Testis (tissue), 5 donors: ENCODE results near the gene PI4K2A. TPM values are rescaled to one million over a fixed set of nuclear protein-coding genes. Genes with fewer than 3 reads are reported as not detected.

ENCODE experiments used
- DNase-seq: peaks from one replicate; pipeline ENCODE4 v3.0.0-alpha.2; 2019
- H3K27ac ChIP-seq, 2 donors: fragments of 200-600 bp; sonication (generic); one replicate each; pipeline ENCODE4 v1.5.1; 2019
- H3K27me3 ChIP-seq: fragments of 200-600 bp; sonication (generic); one replicate; pipeline ENCODE4 v1.5.1; 2019
- H3K36me3 ChIP-seq: fragments of 200-600 bp; sonication (generic); one replicate; pipeline ENCODE4 v1.5.1; 2017; ENCODE audit warnings: low read depth; ENCODE audit errors: missing control alignments
- H3K4me1 ChIP-seq: fragments of 200-600 bp; sonication (generic); one replicate; pipeline ENCODE4 v1.5.1; 2019
- H3K4me3 ChIP-seq, 2 donors: fragments of 200-600 bp; sonication (generic); one replicate each; pipeline ENCODE4 v1.5.1; 2017 to 2019
- H3K9me3 ChIP-seq: fragments of 200-600 bp; sonication (generic); one replicate; pipeline ENCODE4 v1.5.1; 2017
- POLR2A ChIP-seq: fragments of 450-650 bp; IDR thresholded peaks from one replicate; pipeline ENCODE4 v1.6.1; 2017; ENCODE audit warnings: antibody characterized with exemption, mild to moderate bottlenecking, moderate library complexity
- WGBS, 2 donors: methylation state at CpG; one replicate each; pipeline ENCODE4 v1.1.5; 2018; 5-methylcytosine and 5-hydroxymethylcytosine counted together
- intact Hi-C: fragments of 100-400 bp; cut with DNase I; formaldehyde crosslinking; loops from one replicate; pipeline ENCODE4 v1.15.1; 2023; ENCODE audit warnings: low total_unique reads
- long read RNA-seq, 2 donors: transcript quantifications; one replicate each; lab custom pipeline, GENCODE V29; 2026
- polyA plus RNA-seq: library from polyadenylated mRNA; stranded (reverse); fragments of 350-450 nt; fragmentation: Illumina TruSeq; extraction: RNeasy Lipid Tissue Mini Kit (QIAGEN cat#74804); gene quantifications from one replicate; pipeline ENCODE4 v1.2.3, GENCODE V29; 2014; ENCODE audit warnings: low read depth, low replicate concordance; ENCODE audit not compliant: insufficient read depth
- total RNA-seq, 2 donors: library from RNA; depleted of rRNA; stranded (reverse); fragments of >200 nt; gene quantifications; one replicate each; pipeline ENCODE4 v1.2.3, GENCODE V29; 2016
- TF ChIP-seq, protein P1 (sequence below), 3 experiments: fragments of 450-650 bp in 2 of 3; fragments of 200-600 bp in 1 of 3; sonication (generic) in 1 of 3; IDR thresholded peaks; one replicate each; pipeline ENCODE4 v1.5.1; 2016 to 2019; ENCODE audit warnings: antibody characterized with exemption in 3 of 3, mild to moderate bottlenecking in 2 of 3, moderate library complexity in 1 of 3

PI4K2A gene
- total RNA-seq (10 to 100 TPM; 27.4 to 31.0 TPM), polyA plus RNA-seq (24.2 TPM)
- long read RNA-seq, donor 1, full-length matches to known transcripts: 17 of 67 reads
- long read RNA-seq, donor 1, partial matches to known transcripts: 5 of 67 reads
- long read RNA-seq, donor 1, other reads (novel, unspliced or antisense): 45 of 67 reads
- long read RNA-seq, donor 2, full-length matches to known transcripts: 10 of 10 reads
- long read RNA-seq, donor 2, partial matches to known transcripts: 0 of 10 reads
- long read RNA-seq, donor 2, other reads (novel, unspliced or antisense): 0 of 10 reads

DNA sequence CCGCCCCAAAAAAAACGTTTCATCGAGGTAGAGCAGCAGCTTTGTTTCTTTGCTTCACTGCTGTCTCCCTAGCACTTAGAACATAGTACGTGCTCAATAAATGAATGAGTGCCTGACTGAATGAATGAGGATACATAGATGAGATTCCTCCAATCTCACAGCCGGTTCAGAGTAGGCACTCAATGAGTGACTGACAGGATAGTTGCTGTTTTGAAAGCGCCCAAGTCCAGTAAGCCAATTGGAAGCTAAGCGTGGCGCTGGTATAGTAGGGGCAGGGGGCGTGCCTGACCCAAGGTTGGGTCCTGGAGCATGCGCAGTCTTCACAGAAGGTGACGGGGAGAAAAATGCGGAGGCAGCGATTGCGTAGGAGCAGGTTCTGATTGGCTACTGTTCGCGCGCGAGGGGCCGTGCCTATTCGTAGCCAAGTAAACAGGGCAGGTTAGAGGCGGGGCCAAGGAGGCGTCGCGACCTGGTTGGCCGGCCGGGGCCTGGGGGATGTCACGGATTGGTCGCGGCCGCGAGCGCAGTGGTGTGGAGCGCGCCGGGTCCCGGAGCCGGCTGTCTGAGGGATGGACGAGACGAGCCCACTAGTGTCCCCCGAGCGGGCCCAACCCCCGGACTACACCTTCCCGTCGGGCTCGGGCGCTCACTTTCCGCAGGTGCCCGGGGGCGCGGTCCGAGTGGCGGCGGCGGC, at the start of gene PI4K2A:
Gene PI4K2A, plus strand, starts transcription at position 498 of the 694 bp plus-strand sequence. Its CDS starts 72 bp downstream, at position 570.
- peak; percentile 27 for TF ChIP-seq POLR2A
- TF ChIP-seq, protein P1, sequence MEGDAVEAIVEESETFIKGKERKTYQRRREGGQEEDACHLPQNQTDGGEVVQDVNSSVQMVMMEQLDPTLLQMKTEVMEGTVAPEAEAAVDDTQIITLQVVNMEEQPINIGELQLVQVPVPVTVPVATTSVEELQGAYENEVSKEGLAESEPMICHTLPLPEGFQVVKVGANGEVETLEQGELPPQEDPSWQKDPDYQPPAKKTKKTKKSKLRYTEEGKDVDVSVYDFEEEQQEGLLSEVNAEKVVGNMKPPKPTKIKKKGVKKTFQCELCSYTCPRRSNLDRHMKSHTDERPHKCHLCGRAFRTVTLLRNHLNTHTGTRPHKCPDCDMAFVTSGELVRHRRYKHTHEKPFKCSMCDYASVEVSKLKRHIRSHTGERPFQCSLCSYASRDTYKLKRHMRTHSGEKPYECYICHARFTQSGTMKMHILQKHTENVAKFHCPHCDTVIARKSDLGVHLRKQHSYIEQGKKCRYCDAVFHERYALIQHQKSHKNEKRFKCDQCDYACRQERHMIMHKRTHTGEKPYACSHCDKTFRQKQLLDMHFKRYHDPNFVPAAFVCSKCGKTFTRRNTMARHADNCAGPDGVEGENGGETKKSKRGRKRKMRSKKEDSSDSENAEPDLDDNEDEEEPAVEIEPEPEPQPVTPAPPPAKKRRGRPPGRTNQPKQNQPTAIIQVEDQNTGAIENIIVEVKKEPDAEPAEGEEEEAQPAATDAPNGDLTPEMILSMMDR (IDR thresholded peaks at IDR 0.05): no peak
- Histone ChIP-seq H3K27ac (peak within 1 kb of the TSS; percentile 57 to 87), H3K9me3 (no peaks in the 10 kb centered on the region), H3K4me3 (peak within 1 kb of the TSS; percentile 74 to 79), H3K27me3 (no peaks in the 10 kb centered on the region), H3K4me1 (no peaks in the 10 kb centered on the region), H3K36me3 (no peaks in the 10 kb centered on the region)
- peak; percentile 99 for DNase-seq
- intact Hi-C loops: no loop called here
- WGBS, 2 donors: 2% methylated on average over 21 to 28 of the region's 54 CpGs

DNA sequence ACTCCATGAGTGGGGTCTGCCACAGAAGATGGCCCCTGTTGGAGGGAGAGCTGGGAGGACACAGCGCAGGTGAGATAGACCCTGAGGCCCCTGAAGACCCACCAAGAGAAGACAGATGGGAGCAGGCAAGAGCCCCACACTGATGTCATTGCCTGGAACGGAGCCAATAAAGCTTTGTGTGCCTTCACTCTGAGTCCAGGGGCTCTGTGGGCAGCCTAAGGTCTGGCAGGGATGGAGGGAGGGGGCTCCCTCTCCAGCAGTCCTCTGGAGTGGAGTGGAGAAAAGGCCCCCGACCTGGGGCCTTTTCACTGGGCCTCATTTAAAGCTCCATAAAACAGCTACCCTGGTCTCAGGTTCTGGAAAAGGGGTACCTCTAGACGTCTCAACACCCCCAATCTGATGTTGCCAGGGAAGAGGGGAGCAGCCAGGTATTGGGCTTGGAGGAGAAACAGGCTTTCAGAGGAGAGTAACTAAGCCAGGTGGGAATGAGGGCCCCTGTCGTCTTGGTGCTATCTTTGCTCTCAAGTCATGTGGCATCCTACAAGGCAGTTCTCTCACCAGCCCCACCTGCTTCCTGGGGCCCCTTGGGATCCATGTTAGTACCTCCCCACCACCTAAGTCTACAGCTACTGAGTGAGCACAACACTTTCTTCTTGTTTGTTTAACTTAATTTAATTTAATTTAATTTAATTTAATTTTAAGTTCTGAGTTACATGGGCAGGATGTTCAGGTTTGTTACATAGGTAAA, 49.5 kb upstream of the PI4K2A start:
- WGBS, 2 donors: 71 to 73% methylated on average over 5 of the region's 5 CpGs

GRCh38 chr10:97593421-97593820, 47.0 kb upstream of the PI4K2A start:
- Histone ChIP-seq H3K36me3 (no peaks in the 10 kb centered on the region), H3K27me3 (no peaks in the 10 kb centered on the region), H3K4me3 (no peak overlapping the region), H3K27ac (no peak overlapping the region), H3K4me1 (no peaks in the 10 kb centered on the region), H3K9me3 (no peaks in the 10 kb centered on the region)
- intact Hi-C loops: no loop called here
- TF ChIP-seq POLR2A: no peak
- TF ChIP-seq, protein P1 (IDR thresholded peaks at IDR 0.05): no peak
- 63 to 68% methylated on average over 4 of the region's 4 CpGs for WGBS, 2 donors
- no peak for DNase-seq

More for the DNA sequence above, 49.5 kb upstream of the PI4K2A start:
- H3K27me3 ChIP-seq: no peaks in the 10 kb centered on the region
- no peak for DNase-seq
- H3K4me1 ChIP-seq: no peaks in the 10 kb centered on the region
- H3K9me3 ChIP-seq: no peaks in the 10 kb centered on the region
- H3K27ac ChIP-seq: no peak overlapping the region
- TF ChIP-seq, protein P1 (IDR thresholded peaks at IDR 0.05): no peak
- TF ChIP-seq POLR2A: no peak
- no peaks in the 10 kb centered on the region for H3K36me3 ChIP-seq
- intact Hi-C loops: no loop called here
- no peak overlapping the region for H3K4me3 ChIP-seq

- WGBS, 2 donors: 49 to 54% methylated on average over 10 of the region's 10 CpGs
- Histone ChIP-seq H3K27ac (peak overlapping the region; percentile 68 to 87), H3K27me3 (no peaks in the 10 kb centered on the region), H3K36me3 (no peaks in the 10 kb centered on the region), H3K4me3 (no peak overlapping the region), H3K4me1 (no peaks in the 10 kb centered on the region), H3K9me3 (no peaks in the 10 kb centered on the region)
- intact Hi-C loops: no loop called here
- peak; percentile 48 for DNase-seq
- no peak for TF ChIP-seq POLR2A
- TF ChIP-seq, protein P1 (IDR thresholded peaks at IDR 0.05): no peak
These were observed 44.1 kb upstream of the PI4K2A start for GRCh38 chr10:97596101-97597082.
